ENCODE results near the gene SMYD3. TPM values are rescaled to one million over a fixed set of nuclear protein-coding genes. Genes with fewer than 3 reads are reported as not detected.
A peak's percentile ranks its signal among the peaks of the same experiment; 100 is the strongest.

SMYD3 gene
- total RNA-seq, 4 donors from 2014 or later: 8.4 to 25.7 (median 14.4) TPM

DNA sequence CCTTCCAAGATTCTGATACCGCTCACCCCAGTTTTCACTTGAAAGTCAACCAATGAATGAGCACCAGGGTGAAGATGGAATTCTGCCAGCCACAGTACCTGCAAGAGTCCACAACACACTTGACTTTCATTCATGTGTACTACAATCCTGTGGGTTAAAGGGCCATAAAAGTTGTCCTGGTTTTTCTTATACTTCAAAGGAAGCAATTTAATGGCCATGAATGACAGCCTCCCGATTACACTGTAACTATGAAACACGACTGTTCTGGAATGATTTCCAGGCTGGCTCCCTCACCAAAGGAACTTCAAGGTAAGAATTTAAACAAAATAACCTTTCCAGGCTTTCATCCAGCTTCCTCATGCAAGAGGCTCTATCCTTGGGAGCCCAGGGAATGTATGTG lies 502.8 kb downstream of the SMYD3 start:
- TF ChIP-seq POLR2A (IDR thresholded peaks at IDR 0.05): no peak
- intact Hi-C loops (cut with DNase I; ENCODE audit: low total_unique reads): no loop called here
- 59 to 75% methylated on average over 3 of the region's 3 CpGs for WGBS, 2 donors
- H3K4me3 ChIP-seq (ENCODE audit: low read depth, poor library complexity, severe bottlenecking): no peak overlapping the region
- DNase-seq (ENCODE audit: low spot score in 2 of 2): no peak

DNA sequence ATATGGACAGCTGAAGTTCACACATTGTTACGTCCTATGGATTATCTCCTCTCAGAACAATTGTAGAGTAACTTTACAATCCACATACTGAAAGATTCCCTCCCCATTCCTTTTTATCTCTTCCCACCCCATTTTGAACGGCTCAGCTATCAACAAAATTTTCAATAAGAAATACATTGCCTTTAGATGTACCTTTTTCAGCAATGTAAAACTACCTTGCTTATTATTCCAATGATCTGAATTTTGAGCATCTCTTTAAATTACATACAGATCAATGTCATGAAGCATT lies 503.7 kb downstream of the SMYD3 start:
- WGBS, 2 donors: 63 to 64% methylated on average over 2 of the region's 2 CpGs
- no peak overlapping the region for H3K4me3 ChIP-seq (ENCODE audit: low read depth, poor library complexity, severe bottlenecking)
- TF ChIP-seq, protein P1, sequence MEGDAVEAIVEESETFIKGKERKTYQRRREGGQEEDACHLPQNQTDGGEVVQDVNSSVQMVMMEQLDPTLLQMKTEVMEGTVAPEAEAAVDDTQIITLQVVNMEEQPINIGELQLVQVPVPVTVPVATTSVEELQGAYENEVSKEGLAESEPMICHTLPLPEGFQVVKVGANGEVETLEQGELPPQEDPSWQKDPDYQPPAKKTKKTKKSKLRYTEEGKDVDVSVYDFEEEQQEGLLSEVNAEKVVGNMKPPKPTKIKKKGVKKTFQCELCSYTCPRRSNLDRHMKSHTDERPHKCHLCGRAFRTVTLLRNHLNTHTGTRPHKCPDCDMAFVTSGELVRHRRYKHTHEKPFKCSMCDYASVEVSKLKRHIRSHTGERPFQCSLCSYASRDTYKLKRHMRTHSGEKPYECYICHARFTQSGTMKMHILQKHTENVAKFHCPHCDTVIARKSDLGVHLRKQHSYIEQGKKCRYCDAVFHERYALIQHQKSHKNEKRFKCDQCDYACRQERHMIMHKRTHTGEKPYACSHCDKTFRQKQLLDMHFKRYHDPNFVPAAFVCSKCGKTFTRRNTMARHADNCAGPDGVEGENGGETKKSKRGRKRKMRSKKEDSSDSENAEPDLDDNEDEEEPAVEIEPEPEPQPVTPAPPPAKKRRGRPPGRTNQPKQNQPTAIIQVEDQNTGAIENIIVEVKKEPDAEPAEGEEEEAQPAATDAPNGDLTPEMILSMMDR (IDR thresholded peaks at IDR 0.05): no peak
- no peak for TF ChIP-seq POLR2A (IDR thresholded peaks at IDR 0.05)
- no peak for DNase-seq (ENCODE audit: low spot score in 2 of 2)
- intact Hi-C loops (cut with DNase I; ENCODE audit: low total_unique reads): no loop called here

DNA sequence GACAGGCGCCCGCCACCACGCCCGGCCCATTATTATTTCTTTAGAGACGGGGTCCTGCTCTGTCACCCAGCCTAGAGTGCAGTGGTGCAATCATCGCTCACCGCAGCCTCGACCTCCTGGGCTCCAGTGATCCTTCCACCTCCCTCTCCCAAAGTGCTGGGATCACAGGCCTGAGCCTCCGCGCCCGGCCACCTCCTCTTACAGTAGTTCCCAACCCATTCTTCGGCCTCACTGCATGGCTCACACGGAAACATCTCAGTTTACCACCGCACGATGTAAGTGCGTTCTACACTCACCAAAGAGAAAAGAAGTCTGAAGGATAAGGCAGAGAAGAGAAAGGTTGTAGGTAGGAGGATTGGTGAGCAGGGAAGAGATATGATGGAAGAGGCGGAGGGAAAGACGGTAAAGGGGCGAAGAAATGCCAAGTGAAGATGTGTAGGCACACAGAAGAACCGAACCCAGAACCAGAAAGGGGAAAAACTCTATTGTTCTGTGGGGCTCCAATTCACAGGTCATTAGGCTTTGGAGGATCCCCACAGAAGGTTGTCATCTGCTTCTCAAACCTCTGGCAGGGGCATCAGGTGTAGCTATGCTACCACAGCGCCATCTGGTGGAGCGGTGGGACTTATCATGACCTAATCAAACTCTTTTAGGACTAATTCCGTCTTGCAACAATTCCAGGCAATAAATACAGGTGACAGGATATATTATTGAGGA lies 504.2 kb downstream of the SMYD3 start:
- 80 to 82% methylated on average over 23 of the region's 23 CpGs for WGBS, 2 donors
- no peak for TF ChIP-seq POLR2A (IDR thresholded peaks at IDR 0.05)
- TF ChIP-seq, protein P1 (IDR thresholded peaks at IDR 0.05): no peak
- H3K4me3 ChIP-seq (ENCODE audit: low read depth, poor library complexity, severe bottlenecking): no peak overlapping the region
- intact Hi-C loops (cut with DNase I; ENCODE audit: low total_unique reads): no loop called here
- DNase-seq (ENCODE audit: low spot score in 2 of 2): peak; percentile 88 to 97

DNA sequence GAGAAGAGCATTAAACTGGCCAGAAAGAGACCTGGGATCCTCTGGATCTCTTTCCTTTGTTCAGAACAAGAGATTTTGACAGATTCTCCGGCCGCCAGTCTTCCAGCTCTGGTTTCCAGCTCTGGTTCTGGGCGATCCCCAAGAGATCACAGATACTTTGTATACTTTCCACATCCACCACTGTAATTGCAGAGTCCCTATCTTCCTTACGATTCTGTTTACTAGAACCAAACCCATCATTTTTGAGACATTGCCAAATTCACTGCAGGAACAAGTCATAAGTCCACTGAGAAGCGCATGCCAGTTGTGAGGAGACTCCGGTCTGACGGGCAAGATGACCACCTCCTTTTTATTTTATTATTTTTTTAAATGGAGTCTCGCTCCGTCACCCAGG lies 505.2 kb downstream of the SMYD3 start:
- intact Hi-C loops (cut with DNase I; ENCODE audit: low total_unique reads): no loop called here
- TF ChIP-seq, protein P1 (IDR thresholded peaks at IDR 0.05): no peak
- no peak for TF ChIP-seq POLR2A (IDR thresholded peaks at IDR 0.05)
- no peak overlapping the region for H3K4me3 ChIP-seq (ENCODE audit: low read depth, poor library complexity, severe bottlenecking)
- DNase-seq (ENCODE audit: low spot score in 2 of 2): no peak
- 62 to 77% methylated on average over 9 of the region's 9 CpGs for WGBS, 2 donors

DNA sequence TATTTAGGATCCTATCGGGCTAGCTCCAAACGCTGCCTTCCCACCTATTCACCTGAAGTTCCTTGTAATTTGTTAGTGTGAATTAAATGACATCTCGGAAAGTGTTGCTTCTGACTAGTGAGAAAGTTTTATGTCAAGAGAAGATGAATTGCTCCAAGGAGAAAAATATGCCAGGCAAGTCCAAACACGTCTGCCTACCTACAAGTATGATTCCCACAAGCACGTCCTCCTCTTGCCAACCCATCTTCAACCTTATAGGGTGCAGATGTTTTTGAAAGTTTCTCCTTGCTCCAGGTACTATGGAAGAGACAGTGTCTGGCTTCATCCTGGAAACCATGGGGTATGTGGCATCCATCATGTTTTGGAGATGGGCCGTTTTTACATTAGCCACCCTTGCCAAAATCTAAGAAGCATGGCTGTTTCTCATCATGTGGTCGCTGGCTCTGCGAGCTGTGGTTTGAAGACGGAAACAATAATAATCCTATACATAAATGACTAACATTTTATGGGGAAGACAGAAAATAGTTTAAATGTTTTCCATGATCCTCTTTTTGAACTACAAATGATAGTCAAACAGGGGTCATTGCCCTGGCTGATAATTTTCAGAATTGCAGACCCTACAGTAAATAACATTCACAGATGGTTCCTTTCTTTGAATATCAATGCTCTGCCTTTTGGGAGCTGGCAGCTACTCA lies 505.8 kb downstream of the SMYD3 start:
- WGBS, 2 donors: 67 to 72% methylated on average over 9 of the region's 9 CpGs
- intact Hi-C loops (cut with DNase I; ENCODE audit: low total_unique reads): no loop called here
- no peak for TF ChIP-seq POLR2A (IDR thresholded peaks at IDR 0.05)
- TF ChIP-seq, protein P1 (IDR thresholded peaks at IDR 0.05): no peak

DNA sequence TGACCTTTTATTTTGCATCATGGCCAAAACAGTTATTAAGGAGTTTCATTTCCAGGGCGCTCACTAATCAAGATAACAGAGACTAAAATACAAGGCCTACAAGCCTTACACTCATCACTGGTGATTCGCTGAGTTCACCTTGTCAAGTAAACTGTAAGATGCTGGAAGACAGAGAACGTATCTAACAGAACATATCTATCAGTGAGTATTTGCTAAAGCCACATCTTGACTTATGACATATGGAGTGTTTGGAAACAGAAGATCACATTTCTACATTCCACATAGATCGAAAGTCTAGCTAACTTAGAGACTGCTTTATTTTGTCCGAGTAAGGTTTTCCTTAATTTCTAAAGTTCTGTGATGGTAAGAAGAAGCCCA lies 506.5 kb downstream of the SMYD3 start:
- no peak overlapping the region for H3K4me3 ChIP-seq (ENCODE audit: low read depth, poor library complexity, severe bottlenecking)
- no peak for TF ChIP-seq POLR2A (IDR thresholded peaks at IDR 0.05)
- TF ChIP-seq, protein P1 (IDR thresholded peaks at IDR 0.05): no peak
- intact Hi-C loops (cut with DNase I; ENCODE audit: low total_unique reads): no loop called here
- DNase-seq (ENCODE audit: low spot score in 2 of 2): no peak
- WGBS, 2 donors: 93 to 94% methylated on average over 5 of the region's 5 CpGs

More for the DNA sequence above, 505.8 kb downstream of the SMYD3 start:
- DNase-seq (ENCODE audit: low spot score in 2 of 2): no peak
- H3K4me3 ChIP-seq (ENCODE audit: low read depth, poor library complexity, severe bottlenecking): no peak overlapping the region
